ENCODE measurements around the gene NPTXR.

NPTXR gene

GRCh38 chr22:38782402-38783094 is 61.3 kb downstream of the NPTXR start:
- H3K9me3 ChIP-seq (ENCODE audit: severe bottlenecking), result no peaks in the 10 kb centered on the region
- TF ChIP-seq CTCF (IDR thresholded peaks at IDR 0.05; ENCODE audit: poor library complexity, severe bottlenecking), result no peak
- no peak overlapping the region for H3K4me3 ChIP-seq (ENCODE audit: severe bottlenecking)

GRCh38 chr22:38781033-38781432 is 62.8 kb downstream of the NPTXR start:
- no peak for TF ChIP-seq CTCF (IDR thresholded peaks at IDR 0.05; ENCODE audit: poor library complexity, severe bottlenecking)
- no peak overlapping the region for H3K27ac ChIP-seq (ENCODE audit: poor library complexity, severe bottlenecking)
- no peaks in the 10 kb centered on the region for H3K4me1 ChIP-seq (ENCODE audit: insufficient read depth, poor library complexity, severe bottlenecking)
- no peak overlapping the region for H3K4me3 ChIP-seq (ENCODE audit: severe bottlenecking)
- DNase-seq (ENCODE audit: low spot score) (no peak), ATAC-seq (ENCODE audit: low read depth) (no peak)
- no peaks in the 10 kb centered on the region for H3K36me3 ChIP-seq (ENCODE audit: low read depth)
- H3K27me3 ChIP-seq (ENCODE audit: insufficient read depth, poor library complexity, severe bottlenecking), result no peaks in the 10 kb centered on the region
- H3K9me3 ChIP-seq (ENCODE audit: severe bottlenecking), result no peaks in the 10 kb centered on the region

More at GRCh38 chr22:38782402-38783094, 61.3 kb downstream of the NPTXR start:
- ATAC-seq (ENCODE audit: low read depth), result no peak
- Histone ChIP-seq H3K36me3 (ENCODE audit: low read depth) (no peaks in the 10 kb centered on the region), H3K4me1 (ENCODE audit: insufficient read depth, poor library complexity, severe bottlenecking) (no peaks in the 10 kb centered on the region), H3K27ac (ENCODE audit: poor library complexity, severe bottlenecking) (no peak overlapping the region), H3K27me3 (ENCODE audit: insufficient read depth, poor library complexity, severe bottlenecking) (no peaks in the 10 kb centered on the region)
- DNase-seq (ENCODE audit: low spot score), result no peak

GRCh38 chr22:38777087-38777671 is 66.6 kb downstream of the NPTXR start:
- H3K27ac ChIP-seq (ENCODE audit: poor library complexity, severe bottlenecking), result no peak overlapping the region
- no peak for DNase-seq (ENCODE audit: low spot score)

GRCh38 chr22:38776086-38776485 is 67.7 kb downstream of the NPTXR start:
- Histone ChIP-seq H3K27ac (ENCODE audit: poor library complexity, severe bottlenecking) (no peak overlapping the region), H3K27me3 (ENCODE audit: insufficient read depth, poor library complexity, severe bottlenecking) (no peaks in the 10 kb centered on the region), H3K9me3 (ENCODE audit: severe bottlenecking) (no peaks in the 10 kb centered on the region), H3K36me3 (ENCODE audit: low read depth) (no peaks in the 10 kb centered on the region), H3K4me3 (ENCODE audit: severe bottlenecking) (no peak overlapping the region), H3K4me1 (ENCODE audit: insufficient read depth, poor library complexity, severe bottlenecking) (no peaks in the 10 kb centered on the region)
- DNase-seq (ENCODE audit: low spot score) (no peak), ATAC-seq (ENCODE audit: low read depth) (no peak)
- no peak for TF ChIP-seq CTCF (IDR thresholded peaks at IDR 0.05; ENCODE audit: poor library complexity, severe bottlenecking)

More at GRCh38 chr22:38777087-38777671, 66.6 kb downstream of the NPTXR start:
- no peaks in the 10 kb centered on the region for H3K4me1 ChIP-seq (ENCODE audit: insufficient read depth, poor library complexity, severe bottlenecking)
- no peak overlapping the region for H3K4me3 ChIP-seq (ENCODE audit: severe bottlenecking)
- no peaks in the 10 kb centered on the region for H3K9me3 ChIP-seq (ENCODE audit: severe bottlenecking)
- no peak for TF ChIP-seq CTCF (IDR thresholded peaks at IDR 0.05; ENCODE audit: poor library complexity, severe bottlenecking)
- ATAC-seq (ENCODE audit: low read depth), result no peak
- H3K27me3 ChIP-seq (ENCODE audit: insufficient read depth, poor library complexity, severe bottlenecking), result no peaks in the 10 kb centered on the region
- no peaks in the 10 kb centered on the region for H3K36me3 ChIP-seq (ENCODE audit: low read depth)

GRCh38 chr22:38775656-38776055 is 68.2 kb downstream of the NPTXR start:
- no peaks in the 10 kb centered on the region for H3K9me3 ChIP-seq (ENCODE audit: severe bottlenecking)
- H3K4me3 ChIP-seq (ENCODE audit: severe bottlenecking), result no peak overlapping the region
- no peaks in the 10 kb centered on the region for H3K27me3 ChIP-seq (ENCODE audit: insufficient read depth, poor library complexity, severe bottlenecking)
- no peaks in the 10 kb centered on the region for H3K36me3 ChIP-seq (ENCODE audit: low read depth)
- H3K4me1 ChIP-seq (ENCODE audit: insufficient read depth, poor library complexity, severe bottlenecking), result no peaks in the 10 kb centered on the region
- no peak overlapping the region for H3K27ac ChIP-seq (ENCODE audit: poor library complexity, severe bottlenecking)
- no peak for TF ChIP-seq CTCF (IDR thresholded peaks at IDR 0.05; ENCODE audit: poor library complexity, severe bottlenecking)
- DNase-seq (ENCODE audit: low spot score), result no peak
- no peak for ATAC-seq (ENCODE audit: low read depth)

All from RWPE2 (cell line).